GM19239 (cell line): Measurements from ENCODE around the gene VWA2.

Experiments
- DNase-seq: peaks from one replicate; pipeline ENCODE4 v3.0.0; 2011; ENCODE audit warnings: low spot score; ENCODE audit not compliant: insufficient read length
- FAIRE-seq: peaks from 2 replicates; lab custom pipeline; 2011; peaks lifted over from hg19 to GRCh38; lab: Jason Lieb, UNC

The VWA2 gene

DNA sequence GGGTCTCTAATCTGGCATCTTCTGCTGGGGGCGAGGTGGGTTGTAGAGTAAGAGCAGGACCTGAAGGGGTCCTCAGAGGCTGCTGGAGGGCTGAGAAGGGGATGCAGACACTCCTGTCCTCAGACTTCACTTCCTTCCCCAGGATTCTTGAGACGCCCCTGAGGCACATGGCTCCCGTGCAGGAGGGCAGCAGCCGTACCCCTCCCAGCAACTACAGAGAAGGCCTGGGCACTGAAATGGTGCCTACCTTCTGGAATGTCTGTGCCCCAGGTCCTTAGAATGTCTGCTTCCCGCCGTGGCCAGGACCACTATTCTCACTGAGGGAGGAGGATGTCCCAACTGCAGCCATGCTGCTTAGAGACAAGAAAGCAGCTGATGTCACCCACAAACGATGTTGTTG lies 52.0 kb downstream of the VWA2 start:
- DNase-seq (no peak), FAIRE-seq (no peak)

DNA sequence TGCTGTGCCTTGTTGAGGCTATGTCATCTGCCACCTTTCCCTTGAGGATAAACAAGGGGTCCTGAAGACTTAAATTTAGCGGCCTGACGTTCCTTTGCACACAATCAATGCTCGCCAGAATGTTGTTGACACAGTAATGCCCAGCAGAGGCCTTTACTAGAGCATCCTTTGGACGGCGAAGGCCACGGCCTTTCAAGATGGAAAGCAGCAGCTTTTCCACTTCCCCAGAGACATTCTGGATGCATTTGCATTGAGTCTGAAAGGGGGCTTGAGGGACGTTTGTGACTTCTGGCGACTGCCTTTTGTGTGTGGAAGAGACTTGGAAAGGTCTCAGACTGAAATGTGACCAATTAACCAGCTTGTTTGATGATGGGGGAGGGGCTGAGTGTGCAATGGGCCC lies 52.5 kb downstream of the VWA2 start:
- no peak for FAIRE-seq

GRCh38 chr10:114293075-114293474 lies 54.0 kb downstream of the VWA2 start:
- no peak for DNase-seq
- FAIRE-seq, result no peak

More for the DNA sequence above, 52.5 kb downstream of the VWA2 start:
- DNase-seq, result no peak

DNA sequence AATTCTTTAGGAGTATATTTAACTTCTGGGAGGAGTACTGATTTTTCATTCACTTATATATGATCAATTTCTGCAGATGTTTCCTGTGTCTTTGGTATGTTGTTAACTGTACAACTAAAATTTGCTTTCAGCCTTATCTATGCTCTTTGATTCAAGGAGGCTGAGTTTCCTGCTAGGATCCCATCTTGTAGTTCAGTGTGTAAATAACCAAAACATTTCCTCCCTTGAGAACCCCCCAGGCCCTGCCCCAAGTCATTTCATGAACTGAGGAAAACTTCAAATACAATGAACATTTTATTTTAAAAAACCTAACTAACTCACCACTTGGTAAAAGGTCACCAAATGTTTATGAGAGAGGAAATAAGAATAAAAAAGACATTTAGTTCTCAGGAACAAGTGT lies 55.5 kb downstream of the VWA2 start:
- FAIRE-seq, result no peak
- no peak for DNase-seq

- DNase-seq (no peak), FAIRE-seq (no peak)
Observed at GRCh38 chr10:114295393-114295792, 56.3 kb downstream of the VWA2 start.

DNA sequence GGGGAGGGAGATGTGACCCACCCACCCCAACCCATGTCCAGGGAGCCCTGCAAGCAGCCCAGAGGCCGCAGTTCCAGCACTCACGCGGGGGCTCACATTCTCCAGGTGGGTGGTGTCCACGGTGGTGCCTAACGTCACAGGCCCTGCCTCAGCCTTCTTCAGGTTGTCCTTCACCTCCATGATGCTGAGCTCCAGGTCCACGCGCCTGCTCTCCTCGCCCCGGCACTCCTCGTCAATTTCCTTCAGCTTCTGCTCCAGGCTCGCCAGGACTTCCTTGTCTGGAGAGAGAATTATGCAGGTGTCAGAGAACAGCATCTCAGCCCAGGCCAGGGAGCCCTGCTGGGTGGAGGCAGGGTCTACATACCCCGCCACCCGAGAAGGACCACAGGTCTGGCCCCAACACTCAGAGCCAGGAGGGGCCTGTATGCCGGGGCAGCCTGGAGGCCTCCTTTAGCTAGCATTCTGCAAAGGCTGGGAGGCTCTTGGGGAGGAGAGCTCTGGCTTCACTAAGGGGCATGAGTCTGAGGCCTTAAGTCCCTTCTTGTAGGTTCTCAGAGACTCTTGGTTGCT lies 58.2 kb downstream of the VWA2 start:
- no peak for DNase-seq
- FAIRE-seq, result no peak

DNA sequence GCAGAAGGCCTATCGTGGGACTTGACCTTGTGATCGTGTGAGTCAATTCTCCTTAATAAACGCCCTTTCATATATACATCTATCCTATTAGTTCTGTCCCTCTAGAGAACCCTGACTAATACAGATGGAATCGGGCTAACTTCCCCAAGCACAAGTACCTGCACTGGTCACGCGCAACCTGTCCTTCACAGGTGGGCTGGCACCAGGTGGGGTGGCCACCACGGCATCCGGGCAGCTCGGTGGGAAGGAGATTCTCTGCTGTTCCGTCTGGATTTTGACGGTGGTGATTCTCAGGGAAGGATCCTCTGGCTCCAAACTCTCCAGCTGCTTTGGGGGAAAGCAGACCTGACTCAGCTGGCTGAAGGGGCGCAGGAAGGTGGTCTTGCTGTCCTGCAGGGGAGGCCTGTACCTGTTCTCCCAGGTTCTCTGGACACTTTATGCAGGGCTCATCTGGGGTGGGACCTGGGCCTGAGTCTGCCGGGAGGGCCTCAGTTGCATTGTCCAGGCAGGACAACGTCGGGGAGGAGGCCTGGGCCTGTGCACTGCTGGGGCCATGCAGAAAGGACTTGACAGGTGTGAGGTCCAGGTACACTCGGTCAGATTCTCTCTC lies 61.1 kb downstream of the VWA2 start:
- FAIRE-seq, result no peak
- no peak for DNase-seq

DNA sequence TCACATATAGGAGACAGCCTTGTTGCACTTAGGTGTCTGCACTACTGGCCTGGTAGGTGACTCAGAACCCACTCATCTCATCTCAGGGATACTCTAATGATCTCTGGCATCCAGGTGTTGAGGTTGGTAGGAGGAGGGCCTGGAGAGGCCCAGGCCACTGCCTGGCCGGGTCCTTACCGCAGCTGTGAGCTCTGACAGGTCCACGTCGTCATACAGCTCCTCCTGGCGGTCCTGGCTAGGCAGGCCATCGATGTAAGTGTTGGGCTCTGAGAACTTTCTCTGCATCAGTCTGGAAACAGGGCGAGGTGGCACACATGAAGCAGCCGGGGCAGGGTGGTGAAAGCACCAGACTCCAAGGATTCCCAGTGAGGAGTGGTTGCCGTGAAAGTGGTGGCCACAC lies 62.1 kb downstream of the VWA2 start:
- FAIRE-seq (no peak), DNase-seq (no peak)

DNA sequence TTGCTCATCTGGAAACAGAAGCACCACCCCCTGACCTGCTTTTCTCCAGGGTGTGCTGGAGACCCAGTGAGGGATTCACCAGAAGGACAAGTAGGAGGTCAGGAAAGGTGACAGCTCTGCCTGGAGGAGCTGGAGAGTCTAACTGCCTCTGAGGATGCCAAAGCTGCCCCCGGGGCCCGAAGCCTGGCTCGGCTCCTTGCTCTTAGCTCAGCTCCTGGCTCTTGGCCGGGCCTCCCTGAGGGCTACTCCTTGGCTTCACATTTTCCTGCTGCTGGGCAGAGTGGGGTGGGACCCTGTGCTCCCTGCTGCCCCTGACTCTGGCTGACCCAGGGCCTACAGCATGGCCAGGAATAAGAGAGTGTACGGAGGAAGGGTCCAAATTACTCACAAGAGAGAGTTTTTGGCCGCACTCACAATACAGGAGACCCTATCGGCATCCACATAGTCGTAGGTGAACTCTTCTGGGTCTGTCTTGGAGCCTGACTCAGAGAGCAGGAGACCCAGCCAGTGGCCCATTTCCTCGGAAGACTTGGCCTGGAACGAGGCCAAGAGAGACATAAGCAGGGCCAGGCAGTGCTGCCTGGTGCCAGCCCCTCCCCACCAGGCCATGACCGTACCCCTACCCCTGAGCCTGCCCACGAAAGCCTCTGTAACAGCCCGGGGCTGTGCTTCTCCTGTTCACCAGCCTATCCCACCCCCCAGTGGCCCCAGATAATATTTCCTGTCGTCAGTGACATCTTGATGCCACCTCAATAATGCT lies 63.1 kb downstream of the VWA2 start:
- DNase-seq, result no peak

GRCh38 chr10:114303556-114303955 lies 64.5 kb downstream of the VWA2 start:
- DNase-seq (no peak), FAIRE-seq (no peak)

More for the DNA sequence above, 63.1 kb downstream of the VWA2 start:
- no peak for FAIRE-seq

DNA sequence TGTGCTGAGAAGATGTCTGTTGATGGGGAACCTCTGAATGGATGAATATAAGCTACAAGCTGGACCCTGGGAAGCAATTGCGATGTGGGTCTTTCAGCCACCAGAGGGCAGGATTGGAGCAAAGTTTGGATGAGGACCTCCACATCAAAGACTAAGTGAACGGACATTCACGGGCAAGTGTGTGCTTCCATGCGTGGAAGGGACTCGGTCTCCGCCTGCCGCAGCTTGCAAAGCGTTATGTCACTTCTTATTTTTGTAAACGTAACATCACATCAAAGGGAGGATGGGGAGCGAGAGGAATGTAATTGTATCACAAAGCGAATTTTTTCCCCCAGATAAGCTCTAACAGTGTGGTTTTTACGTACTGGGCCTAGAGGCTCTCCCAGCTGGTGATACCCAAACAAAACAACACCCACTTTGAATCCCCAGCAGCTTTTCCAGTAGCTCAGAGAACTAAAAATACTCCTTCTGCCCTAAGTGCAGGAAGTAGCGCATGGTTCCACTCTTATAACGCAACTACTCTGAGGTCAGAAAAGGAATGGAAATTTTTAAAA lies 65.0 kb downstream of the VWA2 start:
- DNase-seq (peak; percentile 80), FAIRE-seq (peak; percentile 97)

DNA sequence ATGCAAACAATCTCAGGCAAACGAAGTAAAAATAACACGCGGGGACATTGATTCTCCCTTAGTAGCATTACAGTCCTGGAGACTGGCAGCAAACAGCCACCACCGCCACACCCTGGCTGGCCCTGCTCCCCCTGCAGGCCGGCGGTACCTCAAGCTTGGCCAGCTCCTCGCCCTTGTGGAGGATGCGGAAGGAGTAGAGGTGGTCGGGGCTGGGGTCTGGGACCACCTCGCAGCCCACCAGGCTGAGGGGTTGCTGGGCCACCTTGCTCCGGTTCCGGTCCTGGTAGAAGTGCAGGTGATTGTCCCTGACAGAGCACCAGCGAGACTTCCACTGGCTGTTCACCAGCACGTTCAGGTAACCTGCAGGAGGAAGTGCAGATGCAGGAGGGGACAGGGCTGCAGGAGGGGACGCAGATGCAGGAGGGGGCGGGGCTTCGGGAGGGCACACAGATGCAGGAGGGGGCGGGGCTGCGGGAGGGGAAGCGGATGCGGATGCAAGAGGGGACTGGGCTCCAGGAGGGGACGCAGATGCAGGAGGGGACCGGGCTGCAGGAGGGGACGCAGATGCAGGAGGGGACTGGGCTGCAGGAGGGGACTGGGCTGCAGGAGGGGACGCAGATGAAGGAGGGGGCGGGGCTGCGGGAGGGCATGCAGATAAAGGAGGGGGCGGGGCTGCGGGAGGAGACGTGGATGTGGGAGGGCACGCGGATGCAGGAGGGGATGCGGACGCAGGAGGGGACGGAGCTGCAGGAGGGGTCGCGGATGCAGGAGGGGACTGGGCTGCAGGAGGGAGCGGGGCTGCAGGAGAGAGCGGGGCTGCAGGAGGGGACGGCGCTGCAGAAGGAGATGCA lies 65.7 kb downstream of the VWA2 start:
- FAIRE-seq, result peak; percentile 54
- DNase-seq, result peak; percentile 40

- no peak for DNase-seq
- FAIRE-seq, result no peak
Observed at GRCh38 chr10:114305521-114305925, 66.5 kb downstream of the VWA2 start.

GRCh38 chr10:114306116-114306973 lies 67.3 kb downstream of the VWA2 start:
- FAIRE-seq (no peak), DNase-seq (no peak)

GRCh38 chr10:114307731-114308130 lies 68.7 kb downstream of the VWA2 start:
- FAIRE-seq (no peak), DNase-seq (no peak)

GRCh38 chr10:114308531-114309363 lies 69.7 kb downstream of the VWA2 start:
- FAIRE-seq, result no peak
- no peak for DNase-seq

GRCh38 chr10:114309364-114309651 lies 70.3 kb downstream of the VWA2 start:
- DNase-seq (no peak), FAIRE-seq (no peak)

DNA sequence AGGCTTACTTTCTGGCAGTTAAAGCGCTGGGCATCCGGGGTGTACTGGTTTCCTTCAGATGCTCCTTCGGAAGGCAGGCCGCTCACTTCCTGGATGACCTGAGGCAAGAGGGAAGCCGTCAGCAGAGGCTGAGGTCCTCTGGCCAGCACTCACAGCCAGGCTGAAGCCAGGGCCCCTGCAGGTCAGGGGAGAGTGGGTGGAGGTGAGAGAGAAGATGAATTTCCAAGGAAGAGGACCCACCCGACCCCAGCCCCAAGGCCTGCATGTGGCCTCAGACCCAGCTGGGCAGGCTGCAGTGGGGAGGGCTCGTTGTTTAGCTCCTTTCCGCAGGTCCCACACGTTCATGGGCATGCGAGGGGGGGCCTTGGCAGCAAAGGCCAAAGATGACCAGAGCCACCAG lies 71.3 kb downstream of the VWA2 start:
- DNase-seq, result no peak
- FAIRE-seq, result no peak

GRCh38 chr10:114311023-114311422 lies 72.0 kb downstream of the VWA2 start:
- FAIRE-seq, result no peak
- no peak for DNase-seq
